Endothelial cell of umbilical vein (primary cell): ENCODE results near the gene DUSP11. TPM values are rescaled to one million over a fixed set of nuclear protein-coding genes. Genes with fewer than 3 reads are reported as not detected.
"Not testable (repeated sequence)": the region's sequence is repeated elsewhere in the genome, so short reads cannot be mapped to it uniquely, and the experiment has no call there.

Source experiments
- BruUV-seq: library from RNA; stranded (reverse); fragments of 400-500 nt; replicated peaks from 2 replicates; lab custom pipeline; 2021; lab: Mats Ljungman, UMichigan
- CTCF ChIA-PET: fragments of 300-600, 350-600 bp; sonication (Branson Sonifier 250); formaldehyde crosslinking; loops from one replicate; lab custom pipeline; 2021; ENCODE audit warnings: antibody characterized with exemption, inconsistent platforms; lab: Charles Lee
- POLR2A ChIA-PET: fragments of 300-600, 350-600 bp; sonication (Branson Sonifier 250); formaldehyde crosslinking; loops from one replicate; lab custom pipeline; 2021; ENCODE audit warnings: antibody characterized with exemption, inconsistent platforms; lab: Charles Lee
- DNase-seq: peaks from one replicate; pipeline ENCODE4 v3.0.0-alpha.2; 2011; ENCODE audit warnings: low read depth, low spot score
- FAIRE-seq: peaks from 2 replicates; lab custom pipeline; 2011; peaks lifted over from hg19 to GRCh38; lab: Jason Lieb, UNC
- H2AFZ ChIP-seq: 2 replicates; pipeline ENCODE4 v1.6.0; 2012; ENCODE audit warnings: low read depth, low read length, control low read depth, inconsistent platforms
- H3K27ac ChIP-seq: 2 replicates; pipeline ENCODE4 v1.5.1; 2011; ENCODE audit warnings: low read depth, mild to moderate bottlenecking, control low read depth, low read length, moderate library complexity; ENCODE audit not compliant: insufficient read depth
- H3K27me3 ChIP-seq, 2 experiments: 2 replicates each; pipeline versions ENCODE4 v1.6.0 to v1.6.1; 2011; ENCODE audit warnings: low read length in 2 of 2, mixed read lengths in 1 of 2; ENCODE audit not compliant: control insufficient read depth in 2 of 2, insufficient read depth in 2 of 2
- H3K36me3 ChIP-seq, 2 experiments: 2 replicates in 1 of 2; 3 replicates in 1 of 2; pipeline ENCODE4 v1.5.1; 2011; ENCODE audit warnings: low read length in 2 of 2, mild to moderate bottlenecking in 1 of 2, moderate library complexity in 1 of 2; ENCODE audit not compliant: control insufficient read depth in 2 of 2, insufficient read depth in 2 of 2; ENCODE audit errors: extremely low read depth in 1 of 2
- H3K4me1 ChIP-seq: 3 replicates; pipeline ENCODE4 v1.5.1; 2011; ENCODE audit warnings: mild to moderate bottlenecking, low read length; ENCODE audit not compliant: control insufficient read depth, insufficient read depth; ENCODE audit errors: extremely low read depth
- H3K4me2 ChIP-seq: 2 replicates; pipeline ENCODE4 v1.6.1; 2011; ENCODE audit warnings: low read length, control low read depth, mixed read lengths; ENCODE audit not compliant: insufficient read depth
- H3K4me3 ChIP-seq, 3 experiments: fragments of 200-600 bp in 1 of 3; sonication (generic), shearing (Covaris generic) in 1 of 3; replicated peaks in 1 of 3; 2 replicates each; pipeline ENCODE4 v1.5.1; 2011 to 2016; ENCODE audit warnings: control low read depth in 3 of 3, low read length in 3 of 3, mild to moderate bottlenecking in 2 of 3, inconsistent platforms in 1 of 3, low read depth in 1 of 3, moderate library complexity in 1 of 3; ENCODE audit not compliant: insufficient read depth in 1 of 3
- H3K79me2 ChIP-seq: 2 replicates; pipeline ENCODE4 v1.6.0; 2012; ENCODE audit warnings: low read length, inconsistent platforms; ENCODE audit not compliant: control insufficient read depth, insufficient read depth
- H3K9ac ChIP-seq: replicated peaks from 2 replicates; pipeline ENCODE3; 2011; ENCODE audit warnings: low read length, control low read depth; ENCODE audit not compliant: insufficient read depth; ENCODE audit errors: extremely low read depth
- H3K9me1 ChIP-seq: replicated peaks from 3 replicates; pipeline ENCODE4 v1.6.0; 2011; ENCODE audit warnings: mild to moderate bottlenecking, low read length; ENCODE audit not compliant: control insufficient read depth, insufficient read depth; ENCODE audit errors: extremely low read depth
- H3K9me3 ChIP-seq: replicated peaks from 2 replicates; pipeline ENCODE4 v1.5.1; 2012; ENCODE audit warnings: low read length, inconsistent platforms; ENCODE audit not compliant: control insufficient read depth, insufficient read depth
- H4K20me1 ChIP-seq: replicated peaks from 2 replicates; pipeline ENCODE3; 2011; ENCODE audit warnings: mild to moderate bottlenecking, low read length; ENCODE audit not compliant: control insufficient read depth, insufficient read depth; ENCODE audit errors: extremely low read depth
- EZH2 ChIP-seq: IDR thresholded peaks from 2 replicates; pipeline ENCODE4 v1.6.1; 2012; ENCODE audit warnings: borderline replicate concordance, low read depth, mild to moderate bottlenecking, moderate library complexity, low read length, inconsistent platforms; ENCODE audit not compliant: severe bottlenecking
- FOS ChIP-seq: IDR thresholded peaks from 2 replicates; pipeline ENCODE4 v1.6.1; 2011; ENCODE audit warnings: mild to moderate bottlenecking, low read length, moderate library complexity, borderline replicate concordance; ENCODE audit not compliant: insufficient read depth
- GATA2 ChIP-seq: IDR thresholded peaks from 2 replicates; pipeline ENCODE4 v1.7.0; 2011; ENCODE audit warnings: low read depth, mild to moderate bottlenecking, moderate library complexity, mixed read lengths, low read length; ENCODE audit not compliant: insufficient read length, insufficient read depth
- JUN ChIP-seq: IDR thresholded peaks from 2 replicates; pipeline ENCODE4 v1.6.1; 2011; ENCODE audit warnings: borderline replicate concordance, low read depth; ENCODE audit not compliant: insufficient read length, insufficient read depth
- MYC ChIP-seq: IDR thresholded peaks from one replicate; pipeline ENCODE4 v1.6.1; 2011; ENCODE audit warnings: mild to moderate bottlenecking, low read depth, low read length
- POLR2A ChIP-seq: IDR thresholded peaks from 2 replicates; pipeline ENCODE4 v1.6.1; 2012; ENCODE audit warnings: low read depth, mild to moderate bottlenecking, control low read depth, low read length
- POLR2AphosphoS5 ChIP-seq: IDR thresholded peaks from 2 replicates; pipeline ENCODE4 v1.6.1; 2012; ENCODE audit warnings: low read depth, mild to moderate bottlenecking, control low read depth, low read length, moderate library complexity; ENCODE audit not compliant: insufficient read depth
- dilution Hi-C: fragments of 300-500 bp; cut with MboI; formaldehyde crosslinking; loops from one replicate; pipeline ENCODE4 v1.15.0; 2019; ENCODE audit warnings: low sequenced_read_pairs; ENCODE audit not compliant: extremely low pct_ligation_motif_present
- intact Hi-C: fragments of 100-400 bp; cut with micrococcal nuclease; formaldehyde crosslinking; loops from one replicate; pipeline ENCODE4 v1.10.0; 2022
- polyA plus RNA-seq, 4 experiments: library from polyadenylated mRNA; depleted of rRNA in 3 of 4; stranded (reverse) in 3 of 4; unstranded in 1 of 4; fragments of >200 nt; gene quantifications; 2 replicates each; pipeline versions ENCODE4 v1.2.1 to v1.2.3, GENCODE V29; 2011 to 2012; ENCODE audit warnings: missing spikeins in 1 of 4
- total RNA-seq: library from RNA; stranded (reverse); gene quantifications from 2 replicates; pipeline ENCODE4 v1.2.3, GENCODE V29; 2021
- TF ChIP-seq, protein P1 (sequence below): IDR thresholded peaks from 2 replicates; pipeline ENCODE4 v1.6.1; 2011; ENCODE audit not compliant: insufficient read depth, insufficient read length
- TF ChIP-seq, protein P2 (sequence below), 2 donors: IDR thresholded peaks; 1 replicate in 1 of 2; 2 replicates in 1 of 2; pipeline ENCODE4 v1.5.1; 2011; ENCODE audit warnings: low read length in 2 of 2, mild to moderate bottlenecking in 2 of 2, moderate library complexity in 2 of 2, control low read depth in 1 of 2, inconsistent platforms in 1 of 2, low read depth in 1 of 2; ENCODE audit not compliant: insufficient read depth in 1 of 2; ENCODE audit errors: extremely low read depth in 1 of 2

Gene DUSP11
- total and polyA plus RNA-seq, 2 donors (not counting 3 experiments of a cell fraction or from before 2014, with no cell fraction given), result 18.6 to 27.0 TPM

DNA sequence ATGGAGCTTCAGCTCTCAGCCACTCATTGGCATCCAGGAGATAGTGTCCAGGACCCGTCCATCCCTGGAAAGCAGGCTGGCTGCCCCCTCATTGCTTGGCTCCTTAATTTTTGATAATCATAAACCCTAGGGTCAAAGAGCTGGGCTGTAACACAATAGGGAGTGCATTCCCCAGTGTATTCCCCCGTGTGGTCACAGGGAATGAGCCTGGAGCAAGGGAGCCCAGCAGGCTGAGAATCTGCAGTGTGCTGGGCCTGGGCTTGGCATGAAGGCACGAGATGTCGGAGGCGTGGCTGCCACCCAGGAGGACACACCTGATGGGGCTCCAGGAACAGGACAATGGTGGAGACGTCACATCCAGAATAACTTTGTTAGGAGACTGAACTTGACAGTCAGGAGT, 61.5 kb downstream of the DUSP11 start:
- no peak for FAIRE-seq
- no peak overlapping the region for H2AFZ ChIP-seq
- dilution Hi-C loops (no loop called here), intact Hi-C loops (no loop called here)
- H3K4me3 ChIP-seq, result no peak overlapping the region
- no peaks in the 10 kb centered on the region for H3K9me3 ChIP-seq
- POLR2A ChIA-PET, result no interaction called here
- TF ChIP-seq POLR2A (no peak), POLR2AphosphoS5 (no peak), FOS (no peak), MYC (no peak), JUN (no peak), GATA2 (no peak), EZH2 (no peak)
- TF ChIP-seq, protein P1, sequence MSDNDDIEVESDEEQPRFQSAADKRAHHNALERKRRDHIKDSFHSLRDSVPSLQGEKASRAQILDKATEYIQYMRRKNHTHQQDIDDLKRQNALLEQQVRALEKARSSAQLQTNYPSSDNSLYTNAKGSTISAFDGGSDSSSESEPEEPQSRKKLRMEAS, result no peak
- TF ChIP-seq, protein P2, sequence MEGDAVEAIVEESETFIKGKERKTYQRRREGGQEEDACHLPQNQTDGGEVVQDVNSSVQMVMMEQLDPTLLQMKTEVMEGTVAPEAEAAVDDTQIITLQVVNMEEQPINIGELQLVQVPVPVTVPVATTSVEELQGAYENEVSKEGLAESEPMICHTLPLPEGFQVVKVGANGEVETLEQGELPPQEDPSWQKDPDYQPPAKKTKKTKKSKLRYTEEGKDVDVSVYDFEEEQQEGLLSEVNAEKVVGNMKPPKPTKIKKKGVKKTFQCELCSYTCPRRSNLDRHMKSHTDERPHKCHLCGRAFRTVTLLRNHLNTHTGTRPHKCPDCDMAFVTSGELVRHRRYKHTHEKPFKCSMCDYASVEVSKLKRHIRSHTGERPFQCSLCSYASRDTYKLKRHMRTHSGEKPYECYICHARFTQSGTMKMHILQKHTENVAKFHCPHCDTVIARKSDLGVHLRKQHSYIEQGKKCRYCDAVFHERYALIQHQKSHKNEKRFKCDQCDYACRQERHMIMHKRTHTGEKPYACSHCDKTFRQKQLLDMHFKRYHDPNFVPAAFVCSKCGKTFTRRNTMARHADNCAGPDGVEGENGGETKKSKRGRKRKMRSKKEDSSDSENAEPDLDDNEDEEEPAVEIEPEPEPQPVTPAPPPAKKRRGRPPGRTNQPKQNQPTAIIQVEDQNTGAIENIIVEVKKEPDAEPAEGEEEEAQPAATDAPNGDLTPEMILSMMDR (IDR thresholded peaks at IDR 0.05; ENCODE audit: extremely low read depth in 1 of 2, insufficient read depth in 1 of 2, low read depth in 1 of 2, low read length in 2 of 2), result no peak
- no peaks in the 10 kb centered on the region for H3K36me3 ChIP-seq
- no peaks in the 10 kb centered on the region for H3K79me2 ChIP-seq
- no TSS peak for BruUV-seq
- H3K4me2 ChIP-seq, result no peak overlapping the region
- H3K27ac ChIP-seq, result no peak overlapping the region
- no peaks in the 10 kb centered on the region for H4K20me1 ChIP-seq
- no peak overlapping the region for H3K9ac ChIP-seq
- no peak for DNase-seq
- H3K4me1 ChIP-seq, result no peaks in the 10 kb centered on the region
- no peaks in the 10 kb centered on the region for H3K9me1 ChIP-seq
- CTCF ChIA-PET, result no interaction called here
- H3K27me3 ChIP-seq, result peaks cover 0 to 10% of the 10 kb centered on the region in 2 experiments

DNA sequence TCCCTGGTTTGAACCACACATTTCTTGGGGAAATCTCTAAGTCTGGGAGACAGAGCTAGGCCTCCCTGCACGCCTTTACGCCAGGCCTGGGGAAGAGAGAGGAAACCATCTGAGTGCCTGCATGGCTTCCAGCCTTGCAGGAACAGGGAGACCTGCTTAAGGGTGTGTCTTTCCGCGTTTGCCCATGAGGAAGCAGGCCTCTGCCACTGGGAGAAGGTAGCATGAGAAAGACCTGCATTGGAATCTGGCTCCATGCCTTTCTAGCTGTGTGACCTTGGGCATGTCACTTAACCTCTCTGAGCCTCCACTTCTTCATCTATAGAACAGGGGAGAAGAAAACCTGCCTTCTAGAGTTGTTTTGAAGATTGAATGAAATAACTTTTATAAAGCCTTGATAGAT, 62.2 kb downstream of the DUSP11 start:
- H4K20me1 ChIP-seq, FAIRE-seq, H3K27me3 ChIP-seq, BruUV-seq, dilution Hi-C loops, DNase-seq, H3K36me3 ChIP-seq, POLR2A ChIA-PET, H3K79me2 ChIP-seq, intact Hi-C loops, H3K4me3 ChIP-seq, H3K9me3 ChIP-seq, H3K27ac ChIP-seq, H3K4me1 ChIP-seq, H3K9me1 ChIP-seq, H3K9ac ChIP-seq, CTCF ChIA-PET, H3K4me2 ChIP-seq: not testable (repeated sequence)
- H2AFZ ChIP-seq, result peak overlapping the region; percentile 57
